Endothelial cell of umbilical vein (primary cell): ENCODE measurements around the gene ZFP90. TPM values are rescaled to one million over a fixed set of nuclear protein-coding genes. Genes with fewer than 3 reads are reported as not detected.

Experiments
- BruUV-seq: library from RNA; stranded (reverse); fragments of 400-500 nt; replicated peaks from 2 replicates; lab custom pipeline; 2021; lab: Mats Ljungman, UMichigan
- CTCF ChIA-PET: fragments of 300-600, 350-600 bp; sonication (Branson Sonifier 250); formaldehyde crosslinking; loops from one replicate; lab custom pipeline; 2021; ENCODE audit warnings: antibody characterized with exemption, inconsistent platforms; lab: Charles Lee
- POLR2A ChIA-PET: fragments of 300-600, 350-600 bp; sonication (Branson Sonifier 250); formaldehyde crosslinking; loops from one replicate; lab custom pipeline; 2021; ENCODE audit warnings: antibody characterized with exemption, inconsistent platforms; lab: Charles Lee
- DNase-seq: peaks from one replicate; pipeline ENCODE4 v3.0.0-alpha.2; 2011; ENCODE audit warnings: low read depth, low spot score
- FAIRE-seq: peaks from 2 replicates; lab custom pipeline; 2011; peaks lifted over from hg19 to GRCh38; lab: Jason Lieb, UNC
- H2AFZ ChIP-seq: 2 replicates; pipeline ENCODE4 v1.6.0; 2012; ENCODE audit warnings: low read depth, low read length, control low read depth, inconsistent platforms
- H3K27ac ChIP-seq: 2 replicates; pipeline ENCODE4 v1.5.1; 2011; ENCODE audit warnings: low read depth, mild to moderate bottlenecking, control low read depth, low read length, moderate library complexity; ENCODE audit not compliant: insufficient read depth
- H3K27me3 ChIP-seq, 2 experiments: 2 replicates each; pipeline versions ENCODE4 v1.6.0 to v1.6.1; 2011; ENCODE audit warnings: low read length in 2 of 2, mixed read lengths in 1 of 2; ENCODE audit not compliant: control insufficient read depth in 2 of 2, insufficient read depth in 2 of 2
- H3K36me3 ChIP-seq, 2 experiments: 2 replicates in 1 of 2; 3 replicates in 1 of 2; pipeline ENCODE4 v1.5.1; 2011; ENCODE audit warnings: low read length in 2 of 2, mild to moderate bottlenecking in 1 of 2, moderate library complexity in 1 of 2; ENCODE audit not compliant: control insufficient read depth in 2 of 2, insufficient read depth in 2 of 2; ENCODE audit errors: extremely low read depth in 1 of 2
- H3K4me1 ChIP-seq: 3 replicates; pipeline ENCODE4 v1.5.1; 2011; ENCODE audit warnings: mild to moderate bottlenecking, low read length; ENCODE audit not compliant: control insufficient read depth, insufficient read depth; ENCODE audit errors: extremely low read depth
- H3K4me2 ChIP-seq: 2 replicates; pipeline ENCODE4 v1.6.1; 2011; ENCODE audit warnings: low read length, control low read depth, mixed read lengths; ENCODE audit not compliant: insufficient read depth
- H3K4me3 ChIP-seq, 3 experiments: fragments of 200-600 bp in 1 of 3; sonication (generic), shearing (Covaris generic) in 1 of 3; replicated peaks in 1 of 3; 2 replicates each; pipeline ENCODE4 v1.5.1; 2011 to 2016; ENCODE audit warnings: control low read depth in 3 of 3, low read length in 3 of 3, mild to moderate bottlenecking in 2 of 3, inconsistent platforms in 1 of 3, low read depth in 1 of 3, moderate library complexity in 1 of 3; ENCODE audit not compliant: insufficient read depth in 1 of 3
- H3K79me2 ChIP-seq: 2 replicates; pipeline ENCODE4 v1.6.0; 2012; ENCODE audit warnings: low read length, inconsistent platforms; ENCODE audit not compliant: control insufficient read depth, insufficient read depth
- H3K9ac ChIP-seq: replicated peaks from 2 replicates; pipeline ENCODE3; 2011; ENCODE audit warnings: low read length, control low read depth; ENCODE audit not compliant: insufficient read depth; ENCODE audit errors: extremely low read depth
- H3K9me1 ChIP-seq: replicated peaks from 3 replicates; pipeline ENCODE4 v1.6.0; 2011; ENCODE audit warnings: mild to moderate bottlenecking, low read length; ENCODE audit not compliant: control insufficient read depth, insufficient read depth; ENCODE audit errors: extremely low read depth
- H3K9me3 ChIP-seq: replicated peaks from 2 replicates; pipeline ENCODE4 v1.5.1; 2012; ENCODE audit warnings: low read length, inconsistent platforms; ENCODE audit not compliant: control insufficient read depth, insufficient read depth
- H4K20me1 ChIP-seq: replicated peaks from 2 replicates; pipeline ENCODE3; 2011; ENCODE audit warnings: mild to moderate bottlenecking, low read length; ENCODE audit not compliant: control insufficient read depth, insufficient read depth; ENCODE audit errors: extremely low read depth
- CTCF ChIP-seq, 2 donors: IDR thresholded peaks; 1 replicate in 1 of 2; 2 replicates in 1 of 2; pipeline ENCODE4 v1.5.1; 2011; ENCODE audit warnings: low read length in 2 of 2, mild to moderate bottlenecking in 2 of 2, moderate library complexity in 2 of 2, control low read depth in 1 of 2, inconsistent platforms in 1 of 2, low read depth in 1 of 2; ENCODE audit not compliant: insufficient read depth in 1 of 2; ENCODE audit errors: extremely low read depth in 1 of 2
- EZH2 ChIP-seq: IDR thresholded peaks from 2 replicates; pipeline ENCODE4 v1.6.1; 2012; ENCODE audit warnings: borderline replicate concordance, low read depth, mild to moderate bottlenecking, moderate library complexity, low read length, inconsistent platforms; ENCODE audit not compliant: severe bottlenecking
- FOS ChIP-seq: IDR thresholded peaks from 2 replicates; pipeline ENCODE4 v1.6.1; 2011; ENCODE audit warnings: mild to moderate bottlenecking, low read length, moderate library complexity, borderline replicate concordance; ENCODE audit not compliant: insufficient read depth
- GATA2 ChIP-seq: IDR thresholded peaks from 2 replicates; pipeline ENCODE4 v1.7.0; 2011; ENCODE audit warnings: low read depth, mild to moderate bottlenecking, moderate library complexity, mixed read lengths, low read length; ENCODE audit not compliant: insufficient read length, insufficient read depth
- JUN ChIP-seq: IDR thresholded peaks from 2 replicates; pipeline ENCODE4 v1.6.1; 2011; ENCODE audit warnings: borderline replicate concordance, low read depth; ENCODE audit not compliant: insufficient read length, insufficient read depth
- MYC ChIP-seq: IDR thresholded peaks from one replicate; pipeline ENCODE4 v1.6.1; 2011; ENCODE audit warnings: mild to moderate bottlenecking, low read depth, low read length
- POLR2A ChIP-seq: IDR thresholded peaks from 2 replicates; pipeline ENCODE4 v1.6.1; 2012; ENCODE audit warnings: low read depth, mild to moderate bottlenecking, control low read depth, low read length
- POLR2AphosphoS5 ChIP-seq: IDR thresholded peaks from 2 replicates; pipeline ENCODE4 v1.6.1; 2012; ENCODE audit warnings: low read depth, mild to moderate bottlenecking, control low read depth, low read length, moderate library complexity; ENCODE audit not compliant: insufficient read depth
- dilution Hi-C: fragments of 300-500 bp; cut with MboI; formaldehyde crosslinking; loops from one replicate; pipeline ENCODE4 v1.15.0; 2019; ENCODE audit warnings: low sequenced_read_pairs; ENCODE audit not compliant: extremely low pct_ligation_motif_present
- intact Hi-C: fragments of 100-400 bp; cut with micrococcal nuclease; formaldehyde crosslinking; loops from one replicate; pipeline ENCODE4 v1.10.0; 2022
- polyA plus RNA-seq, 4 experiments: library from polyadenylated mRNA; depleted of rRNA in 3 of 4; stranded (reverse) in 3 of 4; unstranded in 1 of 4; fragments of >200 nt; gene quantifications; 2 replicates each; pipeline versions ENCODE4 v1.2.1 to v1.2.3, GENCODE V29; 2011 to 2012; ENCODE audit warnings: missing spikeins in 1 of 4
- total RNA-seq: library from RNA; stranded (reverse); gene quantifications from 2 replicates; pipeline ENCODE4 v1.2.3, GENCODE V29; 2021
- TF ChIP-seq, protein P1 (sequence below): IDR thresholded peaks from 2 replicates; pipeline ENCODE4 v1.6.1; 2011; ENCODE audit not compliant: insufficient read depth, insufficient read length

ZFP90 gene
- total and polyA plus RNA-seq, 2 donors (not counting 3 experiments of a cell fraction or from before 2014, with no cell fraction given) = 10.9 to 22.4 TPM

DNA sequence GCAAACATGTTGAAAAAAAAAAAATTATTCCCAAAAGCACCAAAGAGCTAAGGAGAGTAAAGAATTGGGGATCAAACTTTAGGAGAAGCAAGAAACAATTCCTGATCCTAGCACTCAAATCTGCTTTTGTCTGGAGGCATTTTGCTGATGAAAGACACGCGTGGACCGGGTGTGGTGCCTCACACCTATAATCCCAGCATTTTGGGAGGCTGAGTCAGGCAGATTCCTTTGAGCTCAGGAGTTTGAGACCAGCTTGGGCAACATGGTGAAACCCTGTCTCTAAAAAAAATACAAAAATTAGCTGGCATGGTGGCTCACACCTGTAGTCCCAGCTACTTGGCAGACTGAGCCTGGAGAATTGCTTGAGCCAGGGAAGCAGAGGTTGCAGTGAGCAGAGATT, 35.4 kb downstream of the ZFP90 start:
- POLR2A ChIA-PET = no interaction called here
- dilution Hi-C loops = no loop called here
- intact Hi-C loops = no loop called here
- Histone ChIP-seq H3K9me3 (peaks cover 4% of the 10 kb centered on the region), H3K36me3 (no peaks in the 10 kb centered on the region), H3K9me1 (no peaks in the 10 kb centered on the region), H3K4me1 (no peaks in the 10 kb centered on the region), H3K4me2 (no peak overlapping the region), H3K4me3 (no peak overlapping the region), H4K20me1 (no peaks in the 10 kb centered on the region), H3K27ac (no peak overlapping the region), H3K79me2 (no peaks in the 10 kb centered on the region), H3K9ac (no peak overlapping the region), H2AFZ (no peak overlapping the region), H3K27me3 (no peaks in the 10 kb centered on the region)
- BruUV-seq = no TSS peak
- TF ChIP-seq CTCF (IDR thresholded peaks at IDR 0.05; ENCODE audit: extremely low read depth in 1 of 2, insufficient read depth in 1 of 2, low read depth in 1 of 2, low read length in 2 of 2) (no peak), GATA2 (no peak), POLR2A (no peak), EZH2 (no peak), FOS (no peak), MYC (no peak), JUN (no peak), POLR2AphosphoS5 (no peak)
- TF ChIP-seq, protein P1, sequence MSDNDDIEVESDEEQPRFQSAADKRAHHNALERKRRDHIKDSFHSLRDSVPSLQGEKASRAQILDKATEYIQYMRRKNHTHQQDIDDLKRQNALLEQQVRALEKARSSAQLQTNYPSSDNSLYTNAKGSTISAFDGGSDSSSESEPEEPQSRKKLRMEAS = no peak
- FAIRE-seq = no peak
- CTCF ChIA-PET = interaction anchor here (0.6 to 0.7 kb wide), 2 partner anchors 54 to 126 kb away, joined by 3 to 6 read pairs; partner anchors contain the start of gene SMPD3
- no peak for DNase-seq
